Left lung (tissue), 10 donors: ENCODE measurements around the gene PTBP2. TPM values are rescaled to one million over a fixed set of nuclear protein-coding genes. Genes with fewer than 3 reads are reported as not detected.

Experiments used
- ATAC-seq: fragments of 200-7000 bp; cut with Tn5 transposase; one replicate; pipeline ENCODE4 v1.9.1; 2020; ENCODE audit warnings: moderate library complexity
- DNase-seq, 4 donors: peaks; one replicate each; pipeline ENCODE4 v3.0.0-alpha.2; 2013 to 2020
- H3K27ac ChIP-seq, 2 donors: fragments of 200-600 bp; sonication (generic) in 1 of 2; one replicate each; pipeline versions ENCODE4 v1.5.0 to v1.8.0; 2020 to 2021
- H3K27me3 ChIP-seq, 2 donors: fragments of 200-600 bp; sonication (generic) in 1 of 2; one replicate each; pipeline versions ENCODE4 v1.5.0 to v1.8.0; 2020 to 2021
- H3K36me3 ChIP-seq, 2 donors: fragments of 200-600 bp; sonication (generic) in 1 of 2; one replicate each; pipeline versions ENCODE4 v1.5.0 to v1.8.0; 2020 to 2021
- H3K4me1 ChIP-seq, 2 donors: fragments of 200-600 bp; one replicate each; pipeline ENCODE4 v1.8.0; 2021
- H3K4me3 ChIP-seq, 2 donors: fragments of 200-600 bp; sonication (generic) in 1 of 2; one replicate each; pipeline versions ENCODE4 v1.5.0 to v1.8.0; 2020 to 2021; ENCODE audit warnings: mild to moderate bottlenecking in 1 of 2
- H3K9me3 ChIP-seq, 2 donors: fragments of 200-600 bp; sonication (generic) in 1 of 2; one replicate each; pipeline versions ENCODE4 v1.5.0 to v1.8.0; 2020 to 2021
- CTCF ChIP-seq, 2 donors: fragments of 200-600 bp; sonication (generic) in 1 of 2; IDR thresholded peaks; one replicate each; pipeline versions ENCODE4 v1.5.0 to v1.8.0; 2021; ENCODE audit warnings: antibody characterized with exemption in 2 of 2
- intact Hi-C, 2 donors: fragments of 100-400 bp; cut with DNase I; formaldehyde crosslinking; loops; one replicate each; pipeline versions ENCODE4 v1.11.2 to v1.14.2; 2022
- polyA plus RNA-seq, 6 donors: library from polyadenylated mRNA; unstranded; fragments of 120-200 nt; gene quantifications; one replicate each; pipeline ENCODE4 v1.2.1, GENCODE V29; 2013; ENCODE audit not compliant: insufficient read length in 6 of 6
- total RNA-seq, 2 donors: library from RNA; stranded (reverse); fragmentation: NEBNext Ultra II Directional; extraction: Animal tissue kit (Norgen Biotek cat#: 25700); gene quantifications; one replicate each; pipeline ENCODE4 v1.2.1, GENCODE V29; 2021
- donor health status: DM: no; HTN: yes; CAD: no.
- donor health status: DM: no; HTN: no; CAD: no.

The PTBP2 gene
- total and polyA plus RNA-seq, 8 donors: 12.7 to 83.9 (median 55.1) TPM

GRCh38 chr1:96723936-96724335 is 2.4 kb downstream of the PTBP2 start:
- no peak for ATAC-seq
- no peaks in the 10 kb centered on the region for H3K27me3 ChIP-seq
- intact Hi-C loops: no loop called here
- H3K27ac ChIP-seq: no peak overlapping the region
- peaks cover 4 to 29% of the 10 kb centered on the region in 2 donors for H3K4me1 ChIP-seq
- peaks cover 0 to 4% of the 10 kb centered on the region in 2 donors for H3K36me3 ChIP-seq
- no peak overlapping the region for H3K4me3 ChIP-seq
- no peaks in the 10 kb centered on the region for H3K9me3 ChIP-seq
- TF ChIP-seq CTCF (IDR thresholded peaks at IDR 0.05): no peak
- DNase-seq: no peak

GRCh38 chr1:96727860-96728259 is 6.3 kb downstream of the PTBP2 start:
- intact Hi-C loops: no loop called here

GRCh38 chr1:96730574-96731298 is 9.2 kb downstream of the PTBP2 start:
- H3K27ac ChIP-seq: no peak overlapping the region
- no peaks in the 10 kb centered on the region for H3K9me3 ChIP-seq
- intact Hi-C loops: no loop called here
- H3K4me3 ChIP-seq: no peak overlapping the region
- ATAC-seq (no peak), DNase-seq (no peak)
- H3K36me3 ChIP-seq: peaks cover 0 to 19% of the 10 kb centered on the region in 2 donors
- TF ChIP-seq CTCF (IDR thresholded peaks at IDR 0.05): no peak
- H3K27me3 ChIP-seq: no peaks in the 10 kb centered on the region
- H3K4me1 ChIP-seq: peaks cover 8 to 14% of the 10 kb centered on the region in 2 donors

More at GRCh38 chr1:96727860-96728259, 6.3 kb downstream of the PTBP2 start:
- Histone ChIP-seq H3K4me1 (peaks cover 12 to 30% of the 10 kb centered on the region in 2 donors), H3K9me3 (no peaks in the 10 kb centered on the region), H3K4me3 (no peak overlapping the region), H3K36me3 (peaks cover 0 to 4% of the 10 kb centered on the region in 2 donors), H3K27me3 (no peaks in the 10 kb centered on the region), H3K27ac (no peak overlapping the region)
- no peak for TF ChIP-seq CTCF (IDR thresholded peaks at IDR 0.05)
- no peak for DNase-seq
- ATAC-seq: no peak

- DNase-seq (peak in 1 of 4 donors; percentile 12), ATAC-seq (no peak)
- H3K27ac ChIP-seq: no peak overlapping the region
- peaks cover 0 to 17% of the 10 kb centered on the region in 2 donors for H3K36me3 ChIP-seq
- peaks cover 0 to 24% of the 10 kb centered on the region in 2 donors for H3K4me1 ChIP-seq
- no peaks in the 10 kb centered on the region for H3K27me3 ChIP-seq
- no peak for TF ChIP-seq CTCF (IDR thresholded peaks at IDR 0.05)
- H3K9me3 ChIP-seq: no peaks in the 10 kb centered on the region
- no peak overlapping the region for H3K4me3 ChIP-seq
- intact Hi-C loops: no loop called here
These were observed 19.8 kb downstream of the PTBP2 start for GRCh38 chr1:96741335-96741734.

- intact Hi-C loops: no loop called here
- H3K4me3 ChIP-seq: no peak overlapping the region
- no peaks in the 10 kb centered on the region for H3K9me3 ChIP-seq
- no peak overlapping the region for H3K27ac ChIP-seq
- H3K36me3 ChIP-seq: peaks cover 0 to 13% of the 10 kb centered on the region in 2 donors
- no peak for TF ChIP-seq CTCF (IDR thresholded peaks at IDR 0.05)
- ATAC-seq: no peak
- H3K4me1 ChIP-seq: peaks cover 0 to 30% of the 10 kb centered on the region in 2 donors
- H3K27me3 ChIP-seq: no peaks in the 10 kb centered on the region
- DNase-seq: no peak
These were observed 25.1 kb downstream of the PTBP2 start for GRCh38 chr1:96746440-96747420.
